K562 (cell line): Measurements from ENCODE around the gene KIF26B. TPM values are rescaled to one million over a fixed set of nuclear protein-coding genes. Genes with fewer than 3 reads are reported as not detected.

Experiments used
- ATAC-seq: fragments of 200-7000 bp; cut with Tn5 transposase; 3 replicates; pipeline ENCODE4 v1.9.1; 2020; ENCODE audit warnings: moderate library complexity
- BruUV-seq: library from RNA; stranded (reverse); fragments of 400-500 nt; replicated peaks from 2 replicates; lab custom pipeline; 2021; lab: Mats Ljungman, UMichigan
- CTCF ChIA-PET: fragments of 300-600 bp; formaldehyde crosslinking; extraction: SDS; loops from one replicate; lab custom pipeline; 2021; ENCODE audit warnings: low intra/inter-chr PET ratio; lab: Yijun Ruan, JAX
- POLR2A ChIA-PET: fragments of 300-600, 350-650 bp; sonication (Branson Sonifier 250); formaldehyde crosslinking; extraction: SDS; loops from one replicate; lab custom pipeline; 2021; ENCODE audit warnings: antibody characterized with exemption, inconsistent platforms; lab: Yijun Ruan, JAX
- DNase-seq, 4 experiments: peaks; one replicate each; pipeline versions ENCODE4 v3.0.0 to v3.0.0-alpha.2; 2011 to 2018; ENCODE audit warnings: low spot score in 3 of 4, mixed read lengths in 3 of 4; ENCODE audit errors: extremely low read depth in 1 of 4
- FAIRE-seq: peaks from 2 replicates; lab custom pipeline; 2011; peaks lifted over from hg19 to GRCh38; lab: Jason Lieb, UNC
- H2AFZ ChIP-seq: 2 replicates; pipeline ENCODE4 v1.6.0; 2011; ENCODE audit warnings: low read depth, low read length, control low read depth, inconsistent platforms
- H3K27ac ChIP-seq: fragments of 200-600 bp; 3 replicates; pipeline ENCODE4 v1.8.0; 2011; ENCODE audit warnings: low read depth, mild to moderate bottlenecking, control low read depth, inconsistent platforms, low read length, moderate library complexity, mixed read lengths; ENCODE audit errors: extremely low read depth
- H3K27me3 ChIP-seq, 2 experiments: fragments of 300-600 bp in 1 of 2; 2 replicates in 1 of 2; 3 replicates in 1 of 2; pipeline versions ENCODE4 v1.6.0 to v1.8.0; 2011; ENCODE audit warnings: inconsistent platforms in 2 of 2, low read length in 2 of 2, mild to moderate bottlenecking in 1 of 2, mixed read lengths in 1 of 2, moderate library complexity in 1 of 2; ENCODE audit not compliant: control insufficient read depth in 2 of 2, insufficient read depth in 2 of 2
- H3K36me3 ChIP-seq: fragments of 300-600 bp; 3 replicates; pipeline ENCODE4 v1.8.0; 2011; ENCODE audit warnings: mild to moderate bottlenecking, low read length, inconsistent platforms; ENCODE audit not compliant: control insufficient read depth, insufficient read depth
- H3K4me1 ChIP-seq, 2 experiments: fragments of 200-600 bp in 1 of 2; replicated peaks in 1 of 2; 2 replicates in 1 of 2; 3 replicates in 1 of 2; pipeline versions ENCODE4 v1.5.1 to v1.8.0; 2011; ENCODE audit warnings: inconsistent platforms in 2 of 2, low read length in 2 of 2, mild to moderate bottlenecking in 1 of 2, mixed read lengths in 1 of 2, moderate library complexity in 1 of 2; ENCODE audit not compliant: control insufficient read depth in 2 of 2, insufficient read depth in 2 of 2
- H3K4me2 ChIP-seq: 2 replicates; pipeline ENCODE4 v1.6.1; 2011; ENCODE audit warnings: low read length, control low read depth, inconsistent platforms, mixed read lengths; ENCODE audit not compliant: insufficient read depth
- H3K4me3 ChIP-seq: fragments of 200-600 bp; sonication (generic), shearing (Covaris generic); 2 replicates; pipeline ENCODE4 v1.5.1; 2016; ENCODE audit warnings: control low read depth, inconsistent platforms
- H3K79me2 ChIP-seq: fragments of 200-600 bp; 3 replicates; pipeline ENCODE4 v1.8.0; 2011; ENCODE audit warnings: low read length, inconsistent platforms; ENCODE audit not compliant: control insufficient read depth, insufficient read depth
- H3K9ac ChIP-seq, 2 experiments: 2 replicates each; pipeline versions ENCODE4 v1.6.0 to v1.6.1; 2011; ENCODE audit warnings: low read depth in 2 of 2, low read length in 2 of 2, control low read depth in 1 of 2, inconsistent platforms in 1 of 2, mild to moderate bottlenecking in 1 of 2, mixed read lengths in 1 of 2; ENCODE audit not compliant: insufficient read depth in 1 of 2
- H3K9me1 ChIP-seq: one replicate; pipeline ENCODE4 v1.6.0; 2011; ENCODE audit warnings: inconsistent platforms, mild to moderate bottlenecking, low read length, moderate library complexity; ENCODE audit not compliant: control insufficient read depth, insufficient read depth
- H3K9me3 ChIP-seq: replicated peaks from 2 replicates; pipeline ENCODE4 v1.5.1; 2011; ENCODE audit warnings: low read depth, low read length, inconsistent platforms; ENCODE audit not compliant: control insufficient read depth, insufficient read depth
- H4K20me1 ChIP-seq: replicated peaks from 2 replicates; pipeline ENCODE4 v1.6.1; 2011; ENCODE audit warnings: low read length, inconsistent platforms, mixed read lengths; ENCODE audit not compliant: control insufficient read depth, insufficient read depth
- E2F3 ChIP-seq: fragments of 250-450 bp; sonication (Bioruptor Pico); IDR thresholded peaks from 2 replicates; pipeline ENCODE4 v1.4.0; 2020; ENCODE audit warnings: mild to moderate bottlenecking
- RNF2 ChIP-seq: sonication (generic); IDR thresholded peaks from 2 replicates; pipeline ENCODE4 v1.6.1; 2016
- SPI1 ChIP-seq: IDR thresholded peaks from 2 replicates; pipeline ENCODE4 v1.6.1; 2011; ENCODE audit warnings: low read depth, low read length, control low read depth, borderline replicate concordance
- TRIM24 ChIP-seq, 2 experiments: fragments of 450-650 bp; IDR thresholded peaks; 2 replicates each; pipeline ENCODE4 v1.6.1; 2016
- ZNF121 ChIP-seq: sonication (generic); formaldehyde crosslinking; conservative IDR thresholded peaks from 2 replicates; pipeline ENCODE4 v1.8.0; 2022; ENCODE audit warnings: missing genetic modification reagents
- WGBS: fragments of 100-300 bp; shearing (Covaris generic); methylation state at CpG from one replicate; pipeline ENCODE4 v1.1.6; 2016; ENCODE audit warnings: low coverage, mixed read lengths; ENCODE audit not compliant: insufficient coverage; ENCODE audit errors: missing lambda C conversion rate; 5-methylcytosine and 5-hydroxymethylcytosine counted together
- in situ Hi-C: fragments of 300-500 bp; cut with MboI; formaldehyde crosslinking; loops from 4 replicates; pipeline ENCODE4 v1.15.0; 2018; ENCODE audit warnings: inconsistent platforms, mixed read lengths
- intact Hi-C: fragments of 100-400 bp; cut with micrococcal nuclease; formaldehyde crosslinking; loops from 2 replicates; pipeline ENCODE4 v1.14.2; 2022
- polyA plus RNA-seq, 8 experiments: library from polyadenylated mRNA; depleted of rRNA in 4 of 8; stranded (reverse) in 5 of 8; unstranded in 3 of 8; fragments of >200 nt; fragmentation: Nextera tagmentation in 2 of 8; fragmentation: Illumina TruSeq in 1 of 8; extraction: Ambion mirVana in 2 of 8; extraction: Trizol in 1 of 8; gene quantifications; 2 replicates each; pipeline versions ENCODE4 v1.2.1 to v1.2.3, GENCODE V29; 2011 to 2014; ENCODE audit warnings: inconsistent platforms in 1 of 8, missing spikeins in 1 of 8
- total RNA-seq, 7 experiments: library from RNA; depleted of rRNA in 6 of 7; stranded (reverse); fragments of >200 nt in 6 of 7; fragmentation: Illumina TruSeq in 2 of 7; extraction: Trizol in 2 of 7; gene quantifications; 2 replicates each; pipeline versions ENCODE4 v1.2.1 to v1.2.3, GENCODE V29; 2011 to 2021; ENCODE audit warnings: low replicate concordance in 1 of 7
- TF ChIP-seq, protein P1 (sequence below): fragments of 250-450 bp; sonication (Bioruptor Pico); IDR thresholded peaks from 2 replicates; pipeline ENCODE4 v1.4.0; 2020; ENCODE audit warnings: mild to moderate bottlenecking, moderate library complexity
- TF ChIP-seq, protein P2 (sequence below): fragments of 450-650 bp; IDR thresholded peaks from 2 replicates; pipeline ENCODE4 v1.6.1; 2018; ENCODE audit not compliant: partially characterized antibody
- TF ChIP-seq, protein P3 (sequence below): fragments of 250-450 bp; sonication (Bioruptor Pico); IDR thresholded peaks from 2 replicates; pipeline ENCODE4 v1.8.0; 2022; ENCODE audit warnings: moderate library complexity, mild to moderate bottlenecking, inconsistent platforms

The KIF26B gene
- total and polyA plus RNA-seq, 9 of the 15 experiments (the other 6 are each of a cell fraction or from before 2014, with no cell fraction given) = 0.02 to 0.08 (median 0.03) TPM; not detected in 6

DNA sequence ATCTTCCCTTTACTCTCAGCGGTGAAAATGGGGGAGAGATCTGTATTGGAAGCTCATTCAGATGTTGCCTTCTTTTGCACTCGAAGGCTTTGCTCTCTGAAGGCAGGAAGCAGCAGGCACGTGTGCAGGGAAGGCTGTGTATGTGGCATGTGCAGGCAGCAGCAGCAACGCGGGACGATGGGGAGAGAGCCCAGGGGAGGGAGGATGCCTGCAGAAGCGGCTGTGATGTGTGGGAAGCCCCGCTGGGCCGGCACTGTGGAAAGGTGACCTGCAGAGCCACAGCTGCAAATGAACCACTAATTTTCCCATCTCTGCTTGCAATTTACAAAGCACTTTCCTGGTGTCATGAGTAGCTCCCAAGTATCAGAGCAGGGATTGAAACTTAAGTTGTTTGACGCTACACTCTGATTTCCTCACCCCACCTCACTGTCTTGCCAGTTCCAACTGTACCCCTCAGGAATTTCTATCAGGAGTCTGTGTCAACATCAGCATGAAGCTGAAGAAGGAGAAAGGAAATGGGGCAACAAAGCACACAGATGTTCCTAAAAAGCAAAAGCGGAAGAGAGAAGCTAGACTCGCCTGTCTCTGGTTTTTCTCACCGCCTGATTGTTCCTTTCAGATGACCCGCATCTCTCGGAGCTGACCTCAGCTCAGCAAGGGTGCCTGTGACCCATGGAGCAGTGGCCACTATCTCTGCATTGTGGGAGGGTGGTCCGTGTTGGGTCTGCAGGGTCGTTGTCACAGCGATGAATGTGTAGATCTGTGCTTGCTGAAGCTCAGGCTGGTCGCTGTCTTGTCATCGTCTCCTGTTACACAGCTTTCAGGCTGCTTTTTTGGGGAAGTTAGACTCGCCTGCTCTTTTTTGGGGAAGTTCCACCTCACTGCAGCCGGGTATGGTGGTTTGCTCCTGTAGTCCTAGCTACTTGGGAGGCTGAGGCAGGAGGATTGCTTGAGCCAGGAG lies 156.1 kb downstream of the KIF26B start:
- Histone ChIP-seq H3K9me1 (no peaks in the 10 kb centered on the region), H3K27ac (no peak overlapping the region), H3K36me3 (no peaks in the 10 kb centered on the region), H3K4me2 (peak overlapping the region; percentile 31), H3K79me2 (no peaks in the 10 kb centered on the region), H3K9ac (no peak overlapping the region), H3K9me3 (no peaks in the 10 kb centered on the region), H3K4me1 (no peaks in the 10 kb centered on the region), H3K27me3 (peaks cover 37 to 62% of the 10 kb centered on the region in 2 experiments), H2AFZ (no peak overlapping the region), H3K4me3 (no peak overlapping the region), H4K20me1 (no peaks in the 10 kb centered on the region)
- ChIA-PET POLR2A (interaction anchor here (0.6 to 1.3 kb wide), 4 partner anchors 8 to 83 kb away, joined by 3 to 9 read pairs (median 4); no protein-coding TSS in a partner anchor), CTCF (no interaction called here)
- WGBS = under 1% methylated on average over 22 of the region's 22 CpGs
- no peak for DNase-seq
- intact Hi-C loops (no loop called here), in situ Hi-C loops (no loop called here)
- no TSS peak for BruUV-seq
- ATAC-seq = peak; percentile 54
- TF ChIP-seq ZNF121 (CRISPR knock-in tag) = no peak
- TF ChIP-seq, protein P1, sequence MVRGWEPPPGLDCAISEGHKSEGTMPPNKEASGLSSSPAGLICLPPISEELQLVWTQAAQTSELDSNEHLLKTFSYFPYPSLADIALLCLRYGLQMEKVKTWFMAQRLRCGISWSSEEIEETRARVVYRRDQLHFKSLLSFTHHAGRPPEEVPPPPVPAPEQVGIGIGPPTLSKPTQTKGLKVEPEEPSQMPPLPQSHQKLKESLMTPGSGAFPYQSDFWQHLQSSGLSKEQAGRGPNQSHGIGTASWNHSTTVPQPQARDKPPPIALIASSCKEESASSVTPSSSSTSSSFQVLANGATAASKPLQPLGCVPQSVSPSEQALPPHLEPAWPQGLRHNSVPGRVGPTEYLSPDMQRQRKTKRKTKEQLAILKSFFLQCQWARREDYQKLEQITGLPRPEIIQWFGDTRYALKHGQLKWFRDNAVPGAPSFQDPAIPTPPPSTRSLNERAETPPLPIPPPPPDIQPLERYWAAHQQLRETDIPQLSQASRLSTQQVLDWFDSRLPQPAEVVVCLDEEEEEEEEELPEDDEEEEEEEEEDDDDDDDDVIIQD (CRISPR knock-in tag) = no peak
- TF ChIP-seq SPI1 = peak; percentile 61; the same call in 1 of the 2 replicates
- no peak for TF ChIP-seq TRIM24 (IDR thresholded peaks at IDR 0.05)
- TF ChIP-seq, protein P2, sequence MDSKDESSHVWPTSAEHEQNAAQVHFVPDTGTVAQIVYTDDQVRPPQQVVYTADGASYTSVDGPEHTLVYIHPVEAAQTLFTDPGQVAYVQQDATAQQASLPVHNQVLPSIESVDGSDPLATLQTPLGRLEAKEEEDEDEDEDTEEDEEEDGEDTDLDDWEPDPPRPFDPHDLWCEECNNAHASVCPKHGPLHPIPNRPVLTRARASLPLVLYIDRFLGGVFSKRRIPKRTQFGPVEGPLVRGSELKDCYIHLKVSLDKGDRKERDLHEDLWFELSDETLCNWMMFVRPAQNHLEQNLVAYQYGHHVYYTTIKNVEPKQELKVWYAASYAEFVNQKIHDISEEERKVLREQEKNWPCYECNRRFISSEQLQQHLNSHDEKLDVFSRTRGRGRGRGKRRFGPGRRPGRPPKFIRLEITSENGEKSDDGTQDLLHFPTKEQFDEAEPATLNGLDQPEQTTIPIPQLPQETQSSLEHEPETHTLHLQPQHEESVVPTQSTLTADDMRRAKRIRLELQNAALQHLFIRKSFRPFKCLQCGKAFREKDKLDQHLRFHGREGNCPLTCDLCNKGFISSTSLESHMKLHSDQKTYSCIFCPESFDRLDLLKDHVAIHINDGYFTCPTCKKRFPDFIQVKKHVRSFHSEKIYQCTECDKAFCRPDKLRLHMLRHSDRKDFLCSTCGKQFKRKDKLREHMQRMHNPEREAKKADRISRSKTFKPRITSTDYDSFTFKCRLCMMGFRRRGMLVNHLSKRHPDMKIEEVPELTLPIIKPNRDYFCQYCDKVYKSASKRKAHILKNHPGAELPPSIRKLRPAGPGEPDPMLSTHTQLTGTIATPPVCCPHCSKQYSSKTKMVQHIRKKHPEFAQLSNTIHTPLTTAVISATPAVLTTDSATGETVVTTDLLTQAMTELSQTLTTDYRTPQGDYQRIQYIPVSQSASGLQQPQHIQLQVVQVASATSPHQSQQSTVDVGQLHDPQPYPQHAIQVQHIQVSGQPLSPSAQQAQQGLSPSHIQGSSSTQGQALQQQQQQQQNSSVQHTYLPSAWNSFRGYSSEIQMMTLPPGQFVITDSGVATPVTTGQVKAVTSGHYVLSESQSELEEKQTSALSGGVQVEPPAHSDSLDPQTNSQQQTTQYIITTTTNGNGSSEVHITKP = peak; percentile 63
- TF ChIP-seq, protein P3, sequence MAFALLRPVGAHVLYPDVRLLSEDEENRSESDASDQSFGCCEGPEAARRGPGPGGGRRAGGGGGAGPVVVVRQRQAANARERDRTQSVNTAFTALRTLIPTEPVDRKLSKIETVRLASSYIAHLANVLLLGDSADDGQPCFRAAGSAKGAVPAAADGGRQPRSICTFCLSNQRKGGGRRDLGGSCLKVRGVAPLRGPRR (CRISPR knock-in tag) = no peak
- peak; percentile 26; the same call in 1 of the 2 replicates for TF ChIP-seq RNF2
- no peak for TF ChIP-seq E2F3 (CRISPR knock-in tag)
- FAIRE-seq = no peak
